Measurements from ENCODE around the gene ZNF439. TPM values are rescaled to one million over a fixed set of nuclear protein-coding genes. Genes with fewer than 3 reads are reported as not detected.

ZNF439 gene
- total and polyA plus RNA-seq, 2 of the 13 experiments (the other 11 are each of a cell fraction or from before 2014, with no cell fraction given) = 2.9 to 4.9 TPM

- TF ChIP-seq RBFOX2 (IDR thresholded peaks at IDR 0.05; ENCODE audit: low read depth, low read length) (peak; percentile 69), TFAP4 (IDR thresholded peaks at IDR 0.05; ENCODE audit: borderline replicate concordance, low read depth) (no peak), DMTF1 (CRISPR knock-in tag; IDR thresholded peaks at IDR 0.05) (no peak), PAWR (CRISPR knock-in tag; IDR thresholded peaks at IDR 0.05; ENCODE audit: borderline replicate concordance) (no peak), ZBTB37 (CRISPR knock-in tag; IDR thresholded peaks at IDR 0.05) (no peak), ZBTB10 (CRISPR knock-in tag; IDR thresholded peaks at IDR 0.05; ENCODE audit: borderline replicate concordance) (no peak), HBP1 (CRISPR knock-in tag; IDR thresholded peaks at IDR 0.05; ENCODE audit: low read depth) (peak; percentile 70; the same call in 1 of the 2 replicates), SMAD3 (CRISPR knock-in tag; IDR thresholded peaks at IDR 0.05) (no peak; the same call in 1 of the 2 replicates), NFE2L1 (CRISPR knock-in tag; IDR thresholded peaks at IDR 0.05; ENCODE audit: borderline replicate concordance) (0 out of 2 replicates have a peak, but pooled peaks have one; percentile 50), ZNF432 (CRISPR knock-in tag; IDR thresholded peaks at IDR 0.05; ENCODE audit: borderline replicate concordance) (no peak), POLR2A (IDR thresholded peaks at IDR 0.05; ENCODE audit: insufficient read depth in 1 of 2, low read depth in 2 of 2, low read length in 2 of 2) (peak; percentile 97 to 99), ZNF800 (CRISPR knock-in tag; IDR thresholded peaks at IDR 0.05) (no peak), TMF1 (CRISPR knock-in tag; IDR thresholded peaks at IDR 0.05; ENCODE audit: low read depth) (no peak; the same call in 1 of the 2 replicates), AKAP8 (CRISPR knock-in tag; IDR thresholded peaks at IDR 0.05) (peak; percentile 25; the same call in 1 of the 2 replicates), ATF6 (CRISPR knock-in tag; conservative IDR thresholded peaks at IDR 0.05) (no peak)
Observed at GRCh38 chr19:11814029-11814699, 34.4 kb upstream of the ZNF439 start, which contains the start of gene ZNF440 (continued).
